ENCODE results near the gene LRRC37A2.
"Not testable (repeated sequence)": the region's sequence is repeated elsewhere in the genome, so short reads cannot be mapped to it uniquely, and the experiment has no call there.

Gene LRRC37A2

DNA sequence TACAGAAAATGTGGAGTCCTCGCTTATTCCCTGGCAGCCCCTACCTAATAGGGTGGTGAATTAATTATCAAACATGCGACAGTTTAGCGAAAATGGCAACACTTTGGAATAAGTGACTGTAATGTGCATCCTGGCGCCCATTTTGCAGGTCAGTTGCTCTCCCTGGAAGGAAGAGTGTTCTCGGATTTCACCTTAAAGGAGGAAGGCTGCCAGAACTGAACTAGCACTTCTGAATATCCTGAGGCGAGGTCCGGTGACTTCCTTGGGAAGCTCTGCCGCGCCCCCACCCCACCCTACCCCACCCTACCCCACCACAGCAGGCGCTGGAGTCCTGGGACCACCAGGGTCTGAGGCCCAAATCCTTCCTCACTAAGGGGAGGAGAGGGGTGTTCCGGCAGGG lies at the start of gene LRRC37A2:
LRRC37A2 (plus strand) TSS at position 301 of the 400 bp plus-strand sequence. CDS start 245 bp downstream, outside the sequence.
- not testable (repeated sequence) for H3K27ac Mint-ChIP-seq; H3K4me3 Mint-ChIP-seq; H3K4me1 Mint-ChIP-seq; H3K36me3 Mint-ChIP-seq (ENCODE audit: low read depth); H3K9me3 Mint-ChIP-seq; H3K27me3 Mint-ChIP-seq (ENCODE audit: low read depth)

GRCh38 chr17:46467618-46468017 lies 44.6 kb upstream of the LRRC37A2 start:
- H3K4me3 Mint-ChIP-seq; H3K9me3 Mint-ChIP-seq; H3K27ac Mint-ChIP-seq; H3K36me3 Mint-ChIP-seq (ENCODE audit: low read depth); H3K27me3 Mint-ChIP-seq (ENCODE audit: low read depth); H3K4me1 Mint-ChIP-seq: not testable (repeated sequence)

DNA sequence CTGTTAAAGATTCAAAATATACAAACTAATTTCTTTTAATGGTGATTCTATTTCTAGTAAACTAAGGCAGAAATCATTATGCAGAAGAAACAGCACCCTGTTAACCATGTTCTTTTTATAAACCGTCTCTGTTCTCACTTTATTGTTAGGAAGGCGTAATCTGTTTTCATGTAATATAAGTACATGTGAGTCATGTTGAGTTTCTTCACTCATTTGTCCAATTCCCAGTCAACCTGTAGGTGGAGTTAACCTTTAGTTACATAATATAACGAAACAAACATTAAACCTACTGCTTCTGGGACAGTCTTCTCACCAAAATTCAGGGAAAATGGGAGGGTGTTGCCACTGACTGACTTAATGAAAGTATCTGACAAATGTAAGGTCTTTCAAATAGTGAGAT lies 37.8 kb upstream of the LRRC37A2 start:
- H3K27ac Mint-ChIP-seq: not testable (repeated sequence)

DNA sequence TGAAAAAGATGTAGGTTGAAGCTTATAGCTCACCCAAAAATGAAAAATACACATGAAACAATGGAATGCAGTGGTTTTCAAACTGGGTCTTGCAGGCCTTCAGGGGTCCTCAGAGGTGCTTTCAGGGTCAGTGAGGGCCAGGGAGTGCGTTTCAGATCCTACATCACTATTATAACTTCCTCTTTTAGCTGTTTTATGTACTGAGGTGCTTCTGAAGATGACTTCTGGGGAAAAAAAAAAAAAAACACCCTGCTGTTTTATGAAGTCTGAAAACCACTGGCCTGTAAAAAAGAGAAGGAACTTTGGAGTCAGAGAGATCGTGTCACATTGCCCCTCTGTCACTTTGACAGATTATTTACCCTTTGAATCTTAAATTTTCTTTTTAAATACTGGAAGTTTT lies 36.7 kb upstream of the LRRC37A2 start:
- not testable (repeated sequence) for H3K4me1 Mint-ChIP-seq; H3K4me3 Mint-ChIP-seq; H3K9me3 Mint-ChIP-seq; H3K36me3 Mint-ChIP-seq (ENCODE audit: low read depth); H3K27ac Mint-ChIP-seq; H3K27me3 Mint-ChIP-seq (ENCODE audit: low read depth)

More for the DNA sequence above, 37.8 kb upstream of the LRRC37A2 start:
- H3K9me3 Mint-ChIP-seq; H3K36me3 Mint-ChIP-seq (ENCODE audit: low read depth); H3K4me1 Mint-ChIP-seq; H3K27me3 Mint-ChIP-seq (ENCODE audit: low read depth); H3K4me3 Mint-ChIP-seq: not testable (repeated sequence)

GRCh38 chr17:46478823-46479222 lies 33.4 kb upstream of the LRRC37A2 start:
- H3K27me3 Mint-ChIP-seq (ENCODE audit: low read depth); H3K9me3 Mint-ChIP-seq; H3K36me3 Mint-ChIP-seq (ENCODE audit: low read depth); H3K4me3 Mint-ChIP-seq; H3K4me1 Mint-ChIP-seq; H3K27ac Mint-ChIP-seq: not testable (repeated sequence)

DNA sequence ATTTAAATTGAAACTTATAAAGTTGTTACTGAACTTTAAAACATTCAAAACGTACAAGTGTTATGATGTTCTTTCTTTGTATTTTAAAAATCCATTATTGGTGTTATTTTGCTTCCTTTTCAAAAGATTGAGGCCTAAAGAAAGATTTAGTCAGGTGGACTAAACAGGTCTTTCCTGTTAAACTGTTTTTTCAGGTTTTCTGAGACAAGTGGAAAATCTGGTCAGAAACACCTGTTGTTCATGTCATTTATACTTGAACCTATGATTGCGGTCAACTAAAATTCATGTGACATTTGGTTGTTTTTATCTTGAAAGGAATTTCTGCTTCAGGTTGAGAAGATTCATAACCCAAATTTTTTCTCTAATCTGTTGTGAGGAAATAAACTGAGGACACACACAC lies 31.0 kb upstream of the LRRC37A2 start:
- not testable (repeated sequence) for H3K4me1 Mint-ChIP-seq; H3K4me3 Mint-ChIP-seq; H3K27me3 Mint-ChIP-seq (ENCODE audit: low read depth); H3K9me3 Mint-ChIP-seq; H3K36me3 Mint-ChIP-seq (ENCODE audit: low read depth); H3K27ac Mint-ChIP-seq

GRCh38 chr17:46492021-46492420 lies 20.2 kb upstream of the LRRC37A2 start:
- H3K27ac Mint-ChIP-seq; H3K36me3 Mint-ChIP-seq (ENCODE audit: low read depth); H3K9me3 Mint-ChIP-seq; H3K4me1 Mint-ChIP-seq; H3K27me3 Mint-ChIP-seq (ENCODE audit: low read depth); H3K4me3 Mint-ChIP-seq: not testable (repeated sequence)

DNA sequence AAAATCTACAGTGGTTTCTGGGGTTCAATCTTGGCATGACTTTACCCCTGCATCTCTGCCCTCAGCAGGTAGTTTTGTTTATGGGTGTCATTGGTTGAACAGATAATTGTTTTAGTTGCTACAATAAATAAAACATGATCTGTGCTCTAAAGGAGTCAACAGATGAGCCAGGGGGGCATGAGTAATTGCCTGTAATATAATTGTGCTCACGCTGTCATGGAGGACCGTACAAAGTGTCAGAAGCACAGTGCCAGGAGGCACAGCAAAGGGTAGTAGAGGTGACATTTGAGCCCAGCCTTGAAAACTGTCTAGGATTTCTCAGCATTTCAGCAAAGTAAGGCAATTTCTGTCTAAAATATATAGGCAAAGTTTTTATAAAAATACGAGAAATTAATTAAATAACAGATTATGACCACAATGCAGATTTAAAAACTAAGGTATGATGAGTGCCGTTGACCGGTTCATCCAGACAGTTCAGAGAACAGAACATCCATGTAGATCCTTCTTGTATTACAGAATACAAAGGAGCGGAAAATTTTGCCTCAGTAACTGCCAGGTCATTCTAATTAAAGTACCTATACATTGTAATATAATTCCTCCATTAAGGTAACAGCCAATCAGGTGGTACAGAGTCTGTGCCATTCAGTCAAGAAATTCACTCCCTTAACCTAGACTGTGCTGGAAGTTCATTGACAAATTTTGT lies 12.7 kb upstream of the LRRC37A2 start:
- not testable (repeated sequence) for H3K4me1 Mint-ChIP-seq; H3K36me3 Mint-ChIP-seq (ENCODE audit: low read depth); H3K27ac Mint-ChIP-seq; H3K4me3 Mint-ChIP-seq; H3K9me3 Mint-ChIP-seq; H3K27me3 Mint-ChIP-seq (ENCODE audit: low read depth)

DNA sequence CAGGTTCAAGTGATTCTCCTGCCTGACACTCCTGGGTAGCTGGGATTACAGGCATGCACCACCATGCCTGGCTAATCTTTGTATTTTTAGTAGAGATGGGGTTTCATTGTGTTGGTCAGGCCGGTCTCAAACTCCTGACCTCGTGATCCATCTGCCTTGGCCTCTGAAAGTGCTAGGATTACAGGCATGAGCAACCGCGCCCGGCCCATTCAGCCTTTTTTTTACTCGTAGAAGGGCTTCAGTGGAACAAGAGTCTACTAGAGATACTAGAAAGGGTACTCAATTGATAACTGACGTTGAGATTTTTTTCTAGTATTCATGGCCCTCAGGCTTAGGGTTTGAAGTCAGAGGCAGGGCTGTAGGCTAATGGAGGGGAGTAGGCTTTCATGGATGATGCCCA lies 6.4 kb upstream of the LRRC37A2 start:
- H3K4me1 Mint-ChIP-seq; H3K36me3 Mint-ChIP-seq (ENCODE audit: low read depth); H3K27ac Mint-ChIP-seq; H3K27me3 Mint-ChIP-seq (ENCODE audit: low read depth); H3K4me3 Mint-ChIP-seq; H3K9me3 Mint-ChIP-seq: not testable (repeated sequence)

GRCh38 chr17:46534716-46535115 lies 22.4 kb downstream of the LRRC37A2 start:
- not testable (repeated sequence) for H3K27ac Mint-ChIP-seq; H3K4me3 Mint-ChIP-seq; H3K36me3 Mint-ChIP-seq (ENCODE audit: low read depth); H3K4me1 Mint-ChIP-seq; H3K9me3 Mint-ChIP-seq; H3K27me3 Mint-ChIP-seq (ENCODE audit: low read depth)

DNA sequence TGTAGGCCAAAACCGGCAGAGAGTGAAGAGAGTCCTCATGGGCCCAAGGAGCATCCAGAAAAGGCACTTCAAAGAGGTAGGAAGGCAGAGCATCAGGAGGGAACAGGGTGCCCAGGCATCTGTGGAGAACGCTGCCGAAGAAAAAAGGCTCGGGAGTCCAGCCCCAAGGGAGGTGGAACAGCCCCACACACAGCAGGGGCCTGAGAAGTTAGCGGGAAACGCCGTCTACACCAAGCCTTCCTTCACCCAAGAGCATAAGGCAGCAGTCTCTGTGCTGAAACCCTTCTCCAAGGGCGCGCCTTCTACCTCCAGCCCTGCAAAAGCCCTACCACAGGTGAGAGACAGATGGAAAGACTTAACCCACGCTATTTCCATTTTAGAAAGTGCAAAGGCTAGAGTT lies 36.3 kb downstream of the LRRC37A2 start:
- H3K4me1 Mint-ChIP-seq; H3K27me3 Mint-ChIP-seq (ENCODE audit: low read depth); H3K9me3 Mint-ChIP-seq; H3K27ac Mint-ChIP-seq; H3K36me3 Mint-ChIP-seq (ENCODE audit: low read depth); H3K4me3 Mint-ChIP-seq: not testable (repeated sequence)

DNA sequence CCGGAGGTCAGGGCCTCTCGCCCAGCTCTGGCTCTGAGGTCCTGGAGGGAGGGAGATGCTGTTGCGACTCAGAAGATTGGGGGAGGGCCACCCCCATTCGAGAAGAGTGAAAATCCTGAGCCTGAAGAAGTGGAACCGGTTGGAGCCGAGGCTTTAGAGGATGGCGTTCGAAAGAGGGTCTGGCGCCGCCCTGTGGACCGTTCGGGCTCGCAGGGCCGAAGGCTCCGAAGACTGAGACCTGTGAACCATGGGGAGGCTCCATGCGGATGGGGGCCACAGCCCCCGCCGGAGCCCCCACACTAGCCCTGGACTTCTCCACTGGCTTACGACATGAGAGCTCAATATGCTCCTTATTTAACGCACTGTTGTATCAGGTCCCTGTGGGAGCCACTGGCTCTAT lies 46.9 kb downstream of the LRRC37A2 start:
- not testable (repeated sequence) for H3K27ac Mint-ChIP-seq; H3K27me3 Mint-ChIP-seq (ENCODE audit: low read depth); H3K4me1 Mint-ChIP-seq; H3K9me3 Mint-ChIP-seq; H3K36me3 Mint-ChIP-seq (ENCODE audit: low read depth); H3K4me3 Mint-ChIP-seq

- H3K4me3 Mint-ChIP-seq; H3K36me3 Mint-ChIP-seq (ENCODE audit: low read depth); H3K4me1 Mint-ChIP-seq; H3K27me3 Mint-ChIP-seq (ENCODE audit: low read depth); H3K9me3 Mint-ChIP-seq; H3K27ac Mint-ChIP-seq: not testable (repeated sequence)
These were observed 47.8 kb downstream of the LRRC37A2 start for GRCh38 chr17:46560048-46560447.

DNA sequence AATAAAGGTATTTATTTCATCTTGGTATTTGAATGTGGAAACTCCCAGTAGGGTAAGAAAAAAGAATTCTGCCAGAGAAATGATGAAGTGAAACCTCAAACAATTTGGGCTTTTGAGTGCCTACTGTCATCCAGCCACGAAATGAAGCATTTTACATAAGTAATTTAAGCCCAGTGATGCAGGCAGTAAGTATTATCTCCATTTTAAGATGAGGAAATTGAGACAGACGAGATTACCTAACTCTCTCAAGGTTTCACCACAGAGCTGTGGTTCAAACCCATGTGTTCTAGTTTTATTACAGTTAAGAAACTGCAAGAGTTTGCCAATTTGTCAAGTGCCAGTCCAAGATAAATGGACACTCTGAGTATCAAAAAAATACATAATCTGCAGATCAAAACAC lies 54.0 kb downstream of the LRRC37A2 start:
- H3K4me1 Mint-ChIP-seq; H3K27ac Mint-ChIP-seq; H3K4me3 Mint-ChIP-seq; H3K9me3 Mint-ChIP-seq; H3K36me3 Mint-ChIP-seq (ENCODE audit: low read depth); H3K27me3 Mint-ChIP-seq (ENCODE audit: low read depth): not testable (repeated sequence)

DNA sequence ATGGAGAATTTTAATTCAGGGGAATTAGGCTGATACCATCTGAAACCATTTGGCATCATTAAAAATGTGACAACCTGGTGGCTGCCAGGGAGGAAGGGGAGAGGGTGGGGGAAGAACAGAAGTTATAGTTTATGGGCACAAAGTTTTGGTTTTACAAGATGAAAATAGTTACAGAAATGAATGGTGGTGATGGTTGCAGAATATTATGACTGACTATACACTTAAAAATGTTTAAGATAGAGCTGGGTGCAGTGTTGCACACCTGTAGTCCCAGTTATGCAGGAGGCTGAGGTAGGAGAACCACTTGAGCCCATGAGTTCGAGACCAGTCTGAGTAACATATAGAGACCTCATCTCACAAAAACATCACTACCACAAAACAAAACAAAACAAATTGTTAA lies 54.7 kb downstream of the LRRC37A2 start:
- not testable (repeated sequence) for H3K27ac Mint-ChIP-seq; H3K4me1 Mint-ChIP-seq; H3K4me3 Mint-ChIP-seq; H3K27me3 Mint-ChIP-seq (ENCODE audit: low read depth); H3K36me3 Mint-ChIP-seq (ENCODE audit: low read depth); H3K9me3 Mint-ChIP-seq

- not testable (repeated sequence) for H3K9me3 Mint-ChIP-seq; H3K27me3 Mint-ChIP-seq (ENCODE audit: low read depth); H3K4me1 Mint-ChIP-seq; H3K4me3 Mint-ChIP-seq; H3K27ac Mint-ChIP-seq; H3K36me3 Mint-ChIP-seq (ENCODE audit: low read depth)
These were observed 59.5 kb downstream of the LRRC37A2 start for GRCh38 chr17:46571796-46572195.
